GM18507 (cell line): ENCODE data around the gene LYSMD2.
"Not testable (repeated sequence)": the region's sequence is repeated elsewhere in the genome, so short reads cannot be mapped to it uniquely, and the experiment has no call there.

Source experiments
- DNase-seq: peaks from one replicate; pipeline ENCODE4 v3.0.0; 2011; ENCODE audit warnings: low read depth; ENCODE audit not compliant: insufficient read length; ENCODE audit errors: extremely low spot score
- FAIRE-seq: peaks from 2 replicates; lab custom pipeline; 2011; peaks lifted over from hg19 to GRCh38; lab: Jason Lieb, UNC

Gene LYSMD2

DNA sequence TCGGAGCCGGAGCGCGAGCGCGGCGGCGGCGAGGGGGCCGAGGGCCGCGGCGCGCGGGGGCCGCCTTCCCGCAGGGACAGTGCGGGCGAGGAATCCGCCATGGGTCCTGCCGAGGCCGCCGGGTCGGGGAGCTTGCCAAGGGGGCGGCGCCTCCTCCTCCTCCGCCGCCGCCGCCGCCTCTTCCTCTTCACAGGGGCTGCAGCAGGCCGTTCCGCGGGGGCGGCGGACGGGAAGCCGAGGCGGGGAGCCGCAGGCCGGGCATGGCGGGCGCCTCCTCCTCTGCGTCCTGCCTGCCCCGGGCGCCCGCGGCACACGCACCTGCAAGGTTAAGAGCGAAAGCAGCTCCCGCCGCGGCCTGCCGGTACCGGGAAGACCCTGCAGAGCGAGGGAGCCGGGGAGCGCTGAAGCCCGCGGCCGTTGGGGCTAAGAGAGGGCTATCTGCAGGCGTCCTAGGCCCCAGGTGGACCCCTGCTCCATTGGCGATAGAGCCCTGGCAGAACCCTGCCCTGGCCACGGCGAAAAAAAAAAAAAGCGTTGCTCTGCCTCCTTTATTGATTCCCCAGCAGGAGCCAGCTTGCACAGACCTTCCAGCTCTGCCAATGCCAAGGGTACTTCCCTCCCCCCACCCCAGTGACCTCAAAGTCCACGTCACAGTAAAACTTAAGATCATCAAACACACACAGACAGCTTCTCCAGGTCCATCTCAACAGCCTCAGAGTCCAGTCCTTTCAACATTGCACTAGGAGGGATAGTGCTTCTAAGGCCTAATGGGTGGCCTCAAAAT is at the start of gene LYSMD2:
TSS of gene LYSMD2 (minus strand) at position 134 of the 784 bp plus-strand sequence. CDS start at position 101, 33 bp downstream.
- FAIRE-seq (peak; percentile 54), DNase-seq (no peak)

DNA sequence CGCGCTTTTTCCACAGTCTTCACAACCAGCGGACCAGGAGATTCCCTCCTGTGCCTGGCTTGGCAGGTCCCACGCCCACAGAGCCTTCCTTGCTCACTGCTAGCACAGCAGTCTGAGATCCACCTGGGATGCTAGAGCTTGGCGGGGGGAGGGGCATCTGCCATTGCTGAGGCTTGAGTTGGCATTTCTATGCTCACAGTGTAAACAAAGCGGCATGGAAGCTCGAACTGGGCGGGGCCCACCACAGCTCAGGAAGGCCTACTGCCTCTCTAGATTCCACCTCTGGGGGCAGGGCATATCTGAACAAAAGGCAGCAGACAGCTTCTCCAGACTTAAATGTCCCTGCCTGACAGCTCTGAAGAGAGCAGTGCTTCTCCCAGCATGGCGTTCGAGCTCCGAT is 49.7 kb upstream of the LYSMD2 start:
- not testable (repeated sequence) for FAIRE-seq

GRCh38 chr15:51783967-51784366 is 46.5 kb upstream of the LYSMD2 start:
- FAIRE-seq (no peak), DNase-seq (no peak)

More for the DNA sequence above, 49.7 kb upstream of the LYSMD2 start:
- DNase-seq = not testable (repeated sequence)

DNA sequence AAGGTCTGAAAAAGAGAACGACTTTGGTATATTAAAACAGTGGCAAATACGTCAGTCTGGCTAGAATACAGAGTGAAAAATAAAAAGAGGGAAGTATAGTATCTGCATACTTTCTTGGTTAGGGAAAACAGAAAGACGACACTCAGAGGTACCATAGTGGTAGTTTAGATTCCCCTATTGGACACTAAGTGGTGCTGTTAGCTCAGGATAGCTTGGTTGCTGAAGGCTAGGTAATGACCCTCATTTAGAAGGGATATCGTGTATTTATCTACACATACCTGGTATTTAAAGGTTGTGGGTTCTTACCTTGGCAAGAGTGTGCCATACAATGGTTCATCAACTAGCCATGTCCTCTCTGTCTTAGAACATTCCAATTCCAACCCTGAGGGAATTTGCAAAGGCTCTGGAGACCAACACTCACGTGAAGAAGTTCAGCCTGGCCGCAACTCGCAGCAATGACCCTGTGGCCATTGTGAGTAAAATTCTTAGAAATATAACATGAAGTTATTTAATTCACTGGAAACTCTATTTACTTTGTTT is 45.0 kb upstream of the LYSMD2 start:
- FAIRE-seq = no peak
- no peak for DNase-seq

DNA sequence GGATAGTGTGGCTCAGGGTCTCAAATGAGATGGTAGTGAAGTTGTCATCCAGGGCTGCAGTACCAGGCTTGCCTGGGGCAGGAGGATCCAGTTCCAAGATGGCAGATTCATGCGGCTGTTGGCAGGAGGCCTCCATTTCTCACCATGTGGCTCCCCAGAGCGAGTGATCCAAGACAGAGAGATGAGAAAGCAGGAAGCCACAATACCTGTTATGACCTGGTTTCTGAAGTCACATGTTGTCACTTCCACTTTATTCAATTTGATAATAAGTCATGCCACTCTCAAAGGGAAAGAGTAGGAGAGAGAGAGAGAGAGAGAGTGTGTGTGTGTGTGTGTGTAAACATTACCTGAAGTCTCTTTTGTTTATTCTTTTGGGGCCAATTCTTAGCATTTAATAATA is 44.1 kb upstream of the LYSMD2 start:
- no peak for FAIRE-seq

DNA sequence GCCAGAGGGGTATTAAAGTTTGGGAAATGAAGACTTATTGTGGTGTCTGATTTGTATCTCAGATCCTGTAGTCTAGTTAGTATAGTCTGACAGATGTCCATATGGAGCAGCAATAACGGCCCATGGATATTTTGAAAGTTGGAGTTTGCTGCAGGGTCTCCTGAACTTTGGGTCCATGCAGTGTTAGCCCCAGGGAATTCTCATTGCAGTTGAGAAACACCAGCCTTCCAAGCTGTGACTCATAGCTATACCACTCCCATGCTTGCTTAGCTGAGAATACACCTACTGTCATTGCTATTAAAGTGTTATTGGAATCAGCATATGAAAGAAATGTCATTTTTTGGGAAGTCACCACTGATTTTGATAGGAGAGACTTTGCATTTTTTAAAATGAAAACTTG is 43.2 kb upstream of the LYSMD2 start:
- FAIRE-seq = no peak
- DNase-seq = no peak

More for the DNA sequence above, 44.1 kb upstream of the LYSMD2 start:
- DNase-seq = no peak

DNA sequence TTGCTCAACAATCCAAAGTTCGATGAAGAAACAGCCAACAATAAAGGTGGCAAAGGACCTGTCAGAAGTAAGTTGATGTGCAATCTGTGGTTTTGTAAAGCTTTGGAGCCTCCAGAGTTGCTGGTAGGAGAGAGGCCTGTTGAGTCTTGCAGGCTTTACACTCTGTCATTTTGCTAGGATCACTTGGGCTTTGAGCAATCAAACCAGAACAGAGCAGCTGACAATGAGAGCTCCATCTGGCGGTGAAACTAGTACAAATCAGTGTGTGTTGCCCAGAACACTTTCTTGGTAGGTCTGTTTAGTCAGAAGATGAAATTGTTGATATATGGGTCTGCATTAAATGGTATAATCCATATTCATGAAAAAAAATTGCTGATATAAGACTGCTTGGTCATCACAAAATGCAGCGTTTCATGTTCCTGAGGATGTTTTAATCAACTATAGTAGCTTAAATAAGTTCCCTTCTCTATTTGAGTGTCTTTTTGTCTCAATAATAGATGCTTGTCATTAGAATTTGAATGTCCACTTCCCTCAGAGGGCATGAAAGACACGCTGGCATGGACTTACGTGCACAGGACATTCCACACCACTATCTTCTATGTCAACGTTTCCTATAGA is 39.6 kb upstream of the LYSMD2 start:
- DNase-seq (peak; percentile 35), FAIRE-seq (peak; percentile 90)

- no peak for DNase-seq
- FAIRE-seq = peak; percentile 90
Measured at GRCh38 chr15:51775967-51776816, 38.7 kb upstream of the LYSMD2 start.

GRCh38 chr15:51774916-51775315 is 37.5 kb upstream of the LYSMD2 start:
- FAIRE-seq (no peak), DNase-seq (no peak)

GRCh38 chr15:51771773-51772172 is 34.3 kb upstream of the LYSMD2 start:
- DNase-seq (no peak), FAIRE-seq (no peak)

- DNase-seq = no peak
- FAIRE-seq = no peak
Measured at GRCh38 chr15:51770902-51771301, 33.4 kb upstream of the LYSMD2 start.

DNA sequence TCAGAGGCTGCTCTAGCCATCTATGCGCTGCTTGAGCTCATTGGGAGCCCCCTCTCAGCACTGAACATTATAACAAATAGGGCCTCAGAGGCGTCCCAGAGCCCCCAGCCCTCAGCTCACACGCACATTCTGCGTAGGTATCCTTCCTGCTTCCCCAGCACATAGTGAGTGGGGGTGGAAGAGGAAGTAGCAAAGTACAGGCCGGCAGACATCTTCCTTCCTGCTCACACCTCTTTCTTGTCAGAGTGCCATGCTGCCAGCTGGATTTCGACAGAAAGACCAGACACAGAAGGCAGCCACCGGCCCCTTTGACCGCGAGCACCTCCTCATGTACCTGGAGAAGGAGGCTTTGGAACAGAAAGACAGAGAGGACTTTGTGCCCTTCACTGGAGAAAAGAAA is 30.6 kb upstream of the LYSMD2 start:
- FAIRE-seq (no peak), DNase-seq (no peak)

DNA sequence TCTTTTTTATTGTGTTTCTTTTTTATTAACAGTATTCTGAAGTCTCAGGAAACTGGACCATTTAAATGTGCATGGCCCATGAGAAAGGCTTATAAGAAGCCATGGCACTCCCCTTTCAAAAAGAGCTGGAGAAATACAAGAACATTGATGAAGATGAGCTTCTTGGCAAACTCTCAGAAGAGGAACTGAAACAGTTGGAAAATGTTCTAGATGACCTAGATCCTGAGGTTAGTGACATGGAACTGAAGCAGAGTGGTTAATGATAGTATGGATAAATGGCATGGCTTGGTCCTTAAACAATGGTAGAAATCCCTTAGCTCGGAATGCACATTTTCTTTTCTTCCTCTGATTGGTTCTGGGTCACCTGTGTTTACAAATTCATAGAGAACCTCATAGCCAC is 28.9 kb upstream of the LYSMD2 start:
- FAIRE-seq (no peak), DNase-seq (no peak)

GRCh38 chr15:51765751-51766150 is 28.3 kb upstream of the LYSMD2 start:
- DNase-seq (no peak), FAIRE-seq (no peak)

DNA sequence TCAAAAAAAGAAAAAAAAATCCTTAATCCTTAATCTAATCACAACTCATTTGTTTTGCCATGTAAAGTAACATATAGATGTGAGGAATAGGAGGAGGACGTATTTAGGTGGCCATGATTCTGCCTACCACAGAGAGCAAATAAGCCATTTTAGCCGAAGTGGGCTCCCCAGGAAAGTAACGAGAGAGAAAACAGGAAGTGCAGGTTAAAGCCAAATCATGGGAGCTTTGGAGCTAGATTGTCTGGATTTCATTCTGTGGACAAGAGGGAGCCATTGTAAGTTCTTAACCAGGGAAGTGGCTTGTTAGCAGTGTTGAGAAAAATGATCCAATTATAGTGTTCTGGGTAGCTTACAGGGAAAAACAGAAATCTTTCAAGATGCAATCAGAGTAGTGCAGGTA is 23.4 kb upstream of the LYSMD2 start:
- DNase-seq = no peak
- FAIRE-seq = no peak

DNA sequence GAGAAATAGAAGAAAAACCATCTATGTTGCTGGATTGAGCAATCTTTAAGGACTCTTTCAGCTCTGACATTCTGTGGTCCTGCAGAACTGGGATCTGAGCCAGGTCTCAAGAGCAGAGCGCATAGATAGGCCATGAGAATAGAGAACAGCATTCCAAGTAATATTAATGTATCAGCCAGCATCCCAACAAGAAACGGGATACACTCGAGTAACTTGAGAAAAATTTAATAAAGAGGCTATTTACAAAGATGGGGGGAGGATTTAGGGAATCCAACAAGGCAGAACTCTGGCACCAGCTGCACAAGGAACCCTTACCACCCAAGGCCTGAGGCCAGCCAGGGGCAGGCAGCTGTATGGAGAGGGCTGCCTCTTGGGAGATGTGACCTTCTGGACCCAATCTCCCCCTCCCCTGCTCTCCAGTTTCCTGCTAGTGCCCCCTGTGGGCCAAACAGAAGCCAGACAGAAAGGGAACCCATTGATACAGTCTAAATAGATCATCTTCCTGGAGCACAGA is 22.2 kb upstream of the LYSMD2 start:
- DNase-seq = no peak
- no peak for FAIRE-seq

GRCh38 chr15:51758645-51759044 is 21.2 kb upstream of the LYSMD2 start:
- DNase-seq (no peak), FAIRE-seq (no peak)

DNA sequence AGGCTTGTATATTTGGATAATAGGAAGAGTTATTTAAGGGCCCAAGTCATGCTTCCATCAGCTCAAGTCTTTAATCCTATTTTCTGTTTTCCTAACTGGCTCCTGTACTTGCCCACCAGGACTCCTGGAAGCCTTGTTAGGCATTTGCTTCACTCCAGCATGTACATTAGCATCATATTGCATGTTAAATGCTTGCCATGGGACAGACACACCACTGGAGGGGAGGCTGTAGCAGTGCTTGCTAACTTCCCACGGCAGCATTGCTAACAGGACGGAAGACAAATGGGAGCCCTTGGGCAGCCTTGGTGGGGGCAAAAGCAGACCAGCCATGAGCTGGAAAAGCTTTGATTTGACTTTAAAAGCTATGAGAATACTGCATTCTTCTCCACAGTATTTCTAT is 20.0 kb upstream of the LYSMD2 start:
- no peak for DNase-seq
- FAIRE-seq = no peak

- no peak for DNase-seq
- FAIRE-seq = no peak
Measured at GRCh38 chr15:51756482-51756881, 19.0 kb upstream of the LYSMD2 start.

DNA sequence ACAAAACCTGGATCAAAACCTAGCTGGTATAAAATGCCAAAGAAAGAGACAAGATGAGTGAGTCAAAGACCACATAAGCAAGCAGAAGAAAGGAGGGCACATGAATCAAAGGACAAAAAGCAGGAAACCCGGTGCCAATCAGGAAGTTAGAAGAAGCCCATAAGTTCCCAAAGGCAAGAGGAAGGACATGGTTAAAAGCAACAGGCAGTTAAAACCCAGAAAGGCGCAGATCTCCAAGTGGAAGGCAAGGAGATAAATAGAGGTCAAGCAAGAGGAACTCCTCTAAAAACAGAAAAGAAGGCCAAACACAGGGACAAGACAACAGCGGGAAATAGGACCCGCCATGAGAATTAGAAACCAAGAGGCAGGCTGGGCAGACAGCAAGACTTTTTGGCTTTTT is 18.3 kb upstream of the LYSMD2 start:
- no peak for DNase-seq
- FAIRE-seq = no peak
